SK-N-SH treated with all-trans-retinoic acid at 6 μM for 48 hours (cell line): ENCODE data around the gene IP6K2.

ENCODE experiments used
- ATAC-seq: fragments of 200-7000 bp; cut with Tn5 transposase; 3 replicates; pipeline ENCODE4 v1.9.1; 2020; ENCODE audit warnings: mild to moderate bottlenecking, moderate library complexity
- ARNTL ChIP-seq: fragments of 450-650 bp; formaldehyde crosslinking; IDR thresholded peaks from 2 replicates; pipeline ENCODE4 v1.5.0; 2020; ENCODE audit warnings: low read depth, mild to moderate bottlenecking, moderate library complexity, borderline replicate concordance
- CSDC2 ChIP-seq: fragments of 250-450 bp; sonication (Bioruptor Pico); IDR thresholded peaks from 2 replicates; pipeline ENCODE4 v1.5.0; 2020; ENCODE audit warnings: mild to moderate bottlenecking, moderate library complexity
- ESRRG ChIP-seq: fragments of 250-450 bp; sonication (Bioruptor Pico); IDR thresholded peaks from 2 replicates; pipeline ENCODE4 v1.6.1; 2021; ENCODE audit warnings: mild to moderate bottlenecking
- GLIS3 ChIP-seq: fragments of 250-450 bp; sonication (Bioruptor Pico); IDR thresholded peaks from 2 replicates; pipeline ENCODE4 v1.5.0; 2020; ENCODE audit warnings: mild to moderate bottlenecking, moderate library complexity
- ISL1 ChIP-seq: fragments of 250-450 bp; sonication (Bioruptor Pico); IDR thresholded peaks from 2 replicates; pipeline ENCODE4 v2.1.2; 2022; ENCODE audit warnings: mild to moderate bottlenecking, moderate library complexity
- OSR1 ChIP-seq: fragments of 250-450 bp; sonication (Bioruptor Pico); IDR thresholded peaks from 2 replicates; pipeline ENCODE4 v1.8.0; 2022; ENCODE audit warnings: moderate library complexity, mild to moderate bottlenecking, inconsistent platforms
- RARB ChIP-seq: fragments of 250-450 bp; sonication (Bioruptor Pico); IDR thresholded peaks from 2 replicates; pipeline ENCODE4 v1.8.0; 2021; ENCODE audit warnings: mild to moderate bottlenecking, moderate library complexity
- SNAI2 ChIP-seq: fragments of 250-450 bp; sonication (Bioruptor Pico); IDR thresholded peaks from 2 replicates; pipeline ENCODE4 v1.5.0; 2020; ENCODE audit warnings: mild to moderate bottlenecking, moderate library complexity
- TCF4 ChIP-seq: fragments of 250-450 bp; sonication (Bioruptor Pico); IDR thresholded peaks from 2 replicates; pipeline ENCODE4 v1.8.0; 2021; ENCODE audit warnings: mild to moderate bottlenecking, moderate library complexity, borderline replicate concordance
- ZC3H10 ChIP-seq: fragments of 250-450 bp; sonication (Bioruptor Pico); IDR thresholded peaks from 2 replicates; pipeline ENCODE4 v1.5.1; 2021; ENCODE audit warnings: mild to moderate bottlenecking, moderate library complexity
- ZFP3 ChIP-seq: fragments of 250-450 bp; sonication (Bioruptor Pico); IDR thresholded peaks from 2 replicates; pipeline ENCODE4 v1.5.0; 2020; ENCODE audit warnings: mild to moderate bottlenecking, moderate library complexity
- ZFP30 ChIP-seq: fragments of 450-650 bp; formaldehyde crosslinking; IDR thresholded peaks from 2 replicates; pipeline ENCODE4 v1.5.0; 2022; ENCODE audit warnings: mild to moderate bottlenecking, moderate library complexity
- ZNF565 ChIP-seq: fragments of 450-650 bp; formaldehyde crosslinking; conservative IDR thresholded peaks from 2 replicates; pipeline ENCODE4 v1.5.0; 2020; ENCODE audit warnings: low read depth, mild to moderate bottlenecking, moderate library complexity
- ZNF70 ChIP-seq: fragments of 450-650 bp; formaldehyde crosslinking; IDR thresholded peaks from 2 replicates; pipeline ENCODE4 v1.5.0; 2020; ENCODE audit warnings: mild to moderate bottlenecking, moderate library complexity
- ZNF8 ChIP-seq: fragments of 450-650 bp; formaldehyde crosslinking; IDR thresholded peaks from 2 replicates; pipeline ENCODE4 v1.5.0; 2020; ENCODE audit warnings: mild to moderate bottlenecking, moderate library complexity
- TF ChIP-seq, protein P1 (sequence below): fragments of 250-450 bp; sonication (Bioruptor Pico); IDR thresholded peaks from 2 replicates; pipeline ENCODE4 v1.5.0; 2020; ENCODE audit warnings: mild to moderate bottlenecking, moderate library complexity
- TF ChIP-seq, protein P2 (sequence below): fragments of 250-450 bp; sonication (Bioruptor Pico); IDR thresholded peaks from 2 replicates; pipeline ENCODE4 v1.5.1; 2021; ENCODE audit warnings: mild to moderate bottlenecking, moderate library complexity
- TF ChIP-seq, protein P3 (sequence below): fragments of 250-450 bp; sonication (Bioruptor Pico); IDR thresholded peaks from 2 replicates; pipeline ENCODE4 v1.8.0; 2021; ENCODE audit warnings: low read depth, mild to moderate bottlenecking, moderate library complexity, borderline replicate concordance
- TF ChIP-seq, protein P4 (sequence below): fragments of 250-450 bp; sonication (Bioruptor Pico); IDR thresholded peaks from 2 replicates; pipeline ENCODE4 v1.5.1; 2020; ENCODE audit warnings: low read depth, mild to moderate bottlenecking, moderate library complexity

IP6K2 gene

DNA sequence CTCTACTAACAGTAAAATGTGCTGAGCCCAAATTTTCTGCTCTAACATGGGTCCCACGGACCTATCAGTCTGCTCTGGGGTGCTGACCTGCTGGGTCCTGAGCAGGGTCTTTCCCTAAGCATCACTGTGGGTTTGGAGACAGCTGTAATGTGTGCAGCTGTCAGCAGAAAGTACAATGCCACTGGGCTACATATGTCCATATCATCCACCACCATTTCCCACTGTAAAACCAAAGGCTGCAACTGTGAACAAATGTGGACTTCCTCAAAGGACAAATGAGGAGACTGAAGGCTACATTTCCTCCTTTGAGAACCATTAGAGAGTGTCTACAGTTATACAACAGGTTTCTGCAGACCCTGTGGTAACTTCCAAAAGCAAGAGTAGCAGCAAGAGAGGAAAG lies 33.8 kb upstream of the IP6K2 start:
- no peak for TF ChIP-seq ZFP30 (CRISPR knock-in tag)
- ATAC-seq, result no peak

DNA sequence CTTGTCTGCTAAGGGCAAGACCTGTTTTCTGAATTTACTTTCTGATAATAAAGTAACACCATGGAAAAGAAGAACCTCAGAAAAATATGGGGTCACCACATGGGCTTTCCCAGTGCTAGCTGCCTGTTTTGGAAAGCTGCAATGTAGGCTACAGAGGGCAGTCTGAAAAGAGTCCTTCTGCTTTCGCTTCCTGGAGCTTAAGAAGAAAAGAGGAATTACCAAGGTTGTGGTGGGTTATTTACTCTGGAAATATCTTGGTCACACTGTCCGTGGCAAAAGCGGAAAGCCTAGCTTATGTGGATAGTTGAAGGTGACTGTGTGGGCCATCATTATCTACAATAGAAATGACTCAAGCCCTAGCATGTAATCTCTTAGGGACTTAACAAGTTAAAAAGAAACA lies 31.7 kb upstream of the IP6K2 start:
- TF ChIP-seq, protein P1, sequence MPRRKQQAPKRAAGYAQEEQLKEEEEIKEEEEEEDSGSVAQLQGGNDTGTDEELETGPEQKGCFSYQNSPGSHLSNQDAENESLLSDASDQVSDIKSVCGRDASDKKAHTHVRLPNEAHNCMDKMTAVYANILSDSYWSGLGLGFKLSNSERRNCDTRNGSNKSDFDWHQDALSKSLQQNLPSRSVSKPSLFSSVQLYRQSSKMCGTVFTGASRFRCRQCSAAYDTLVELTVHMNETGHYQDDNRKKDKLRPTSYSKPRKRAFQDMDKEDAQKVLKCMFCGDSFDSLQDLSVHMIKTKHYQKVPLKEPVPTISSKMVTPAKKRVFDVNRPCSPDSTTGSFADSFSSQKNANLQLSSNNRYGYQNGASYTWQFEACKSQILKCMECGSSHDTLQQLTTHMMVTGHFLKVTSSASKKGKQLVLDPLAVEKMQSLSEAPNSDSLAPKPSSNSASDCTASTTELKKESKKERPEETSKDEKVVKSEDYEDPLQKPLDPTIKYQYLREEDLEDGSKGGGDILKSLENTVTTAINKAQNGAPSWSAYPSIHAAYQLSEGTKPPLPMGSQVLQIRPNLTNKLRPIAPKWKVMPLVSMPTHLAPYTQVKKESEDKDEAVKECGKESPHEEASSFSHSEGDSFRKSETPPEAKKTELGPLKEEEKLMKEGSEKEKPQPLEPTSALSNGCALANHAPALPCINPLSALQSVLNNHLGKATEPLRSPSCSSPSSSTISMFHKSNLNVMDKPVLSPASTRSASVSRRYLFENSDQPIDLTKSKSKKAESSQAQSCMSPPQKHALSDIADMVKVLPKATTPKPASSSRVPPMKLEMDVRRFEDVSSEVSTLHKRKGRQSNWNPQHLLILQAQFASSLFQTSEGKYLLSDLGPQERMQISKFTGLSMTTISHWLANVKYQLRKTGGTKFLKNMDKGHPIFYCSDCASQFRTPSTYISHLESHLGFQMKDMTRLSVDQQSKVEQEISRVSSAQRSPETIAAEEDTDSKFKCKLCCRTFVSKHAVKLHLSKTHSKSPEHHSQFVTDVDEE (CRISPR knock-in tag), result no peak
- TF ChIP-seq, protein P2, sequence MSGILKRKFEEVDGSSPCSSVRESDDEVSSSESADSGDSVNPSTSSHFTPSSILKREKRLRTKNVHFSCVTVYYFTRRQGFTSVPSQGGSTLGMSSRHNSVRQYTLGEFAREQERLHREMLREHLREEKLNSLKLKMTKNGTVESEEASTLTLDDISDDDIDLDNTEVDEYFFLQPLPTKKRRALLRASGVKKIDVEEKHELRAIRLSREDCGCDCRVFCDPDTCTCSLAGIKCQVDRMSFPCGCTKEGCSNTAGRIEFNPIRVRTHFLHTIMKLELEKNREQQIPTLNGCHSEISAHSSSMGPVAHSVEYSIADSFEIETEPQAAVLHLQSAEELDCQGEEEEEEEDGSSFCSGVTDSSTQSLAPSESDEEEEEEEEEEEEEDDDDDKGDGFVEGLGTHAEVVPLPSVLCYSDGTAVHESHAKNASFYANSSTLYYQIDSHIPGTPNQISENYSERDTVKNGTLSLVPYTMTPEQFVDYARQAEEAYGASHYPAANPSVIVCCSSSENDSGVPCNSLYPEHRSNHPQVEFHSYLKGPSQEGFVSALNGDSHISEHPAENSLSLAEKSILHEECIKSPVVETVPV (CRISPR knock-in tag), result no peak
- no peak for TF ChIP-seq OSR1
- no peak for TF ChIP-seq ZNF70
- no peak for TF ChIP-seq RARB (CRISPR knock-in tag)
- no peak for TF ChIP-seq ZC3H10 (CRISPR knock-in tag)
- TF ChIP-seq ZFP3 (CRISPR knock-in tag), result no peak
- TF ChIP-seq, protein P3, sequence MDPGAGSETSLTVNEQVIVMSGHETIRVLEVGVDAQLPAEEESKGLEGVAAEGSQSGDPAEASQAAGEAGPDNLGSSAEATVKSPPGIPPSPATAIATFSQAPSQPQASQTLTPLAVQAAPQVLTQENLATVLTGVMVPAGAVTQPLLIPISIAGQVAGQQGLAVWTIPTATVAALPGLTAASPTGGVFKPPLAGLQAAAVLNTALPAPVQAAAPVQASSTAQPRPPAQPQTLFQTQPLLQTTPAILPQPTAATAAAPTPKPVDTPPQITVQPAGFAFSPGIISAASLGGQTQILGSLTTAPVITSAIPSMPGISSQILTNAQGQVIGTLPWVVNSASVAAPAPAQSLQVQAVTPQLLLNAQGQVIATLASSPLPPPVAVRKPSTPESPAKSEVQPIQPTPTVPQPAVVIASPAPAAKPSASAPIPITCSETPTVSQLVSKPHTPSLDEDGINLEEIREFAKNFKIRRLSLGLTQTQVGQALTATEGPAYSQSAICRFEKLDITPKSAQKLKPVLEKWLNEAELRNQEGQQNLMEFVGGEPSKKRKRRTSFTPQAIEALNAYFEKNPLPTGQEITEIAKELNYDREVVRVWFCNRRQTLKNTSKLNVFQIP, result no peak
- no peak for TF ChIP-seq GLIS3 (CRISPR knock-in tag)
- no peak for TF ChIP-seq ZNF8 (CRISPR knock-in tag)
- TF ChIP-seq, protein P4, sequence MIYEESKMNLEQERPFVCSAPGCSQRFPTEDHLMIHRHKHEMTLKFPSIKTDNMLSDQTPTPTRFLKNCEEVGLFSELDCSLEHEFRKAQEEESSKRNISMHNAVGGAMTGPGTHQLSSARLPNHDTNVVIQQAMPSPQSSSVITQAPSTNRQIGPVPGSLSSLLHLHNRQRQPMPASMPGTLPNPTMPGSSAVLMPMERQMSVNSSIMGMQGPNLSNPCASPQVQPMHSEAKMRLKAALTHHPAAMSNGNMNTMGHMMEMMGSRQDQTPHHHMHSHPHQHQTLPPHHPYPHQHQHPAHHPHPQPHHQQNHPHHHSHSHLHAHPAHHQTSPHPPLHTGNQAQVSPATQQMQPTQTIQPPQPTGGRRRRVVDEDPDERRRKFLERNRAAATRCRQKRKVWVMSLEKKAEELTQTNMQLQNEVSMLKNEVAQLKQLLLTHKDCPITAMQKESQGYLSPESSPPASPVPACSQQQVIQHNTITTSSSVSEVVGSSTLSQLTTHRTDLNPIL (CRISPR knock-in tag), result no peak
- TF ChIP-seq TCF4, result no peak
- no peak for TF ChIP-seq ESRRG (CRISPR knock-in tag)
- no peak for TF ChIP-seq ISL1
- no peak for TF ChIP-seq CSDC2 (CRISPR knock-in tag)
- TF ChIP-seq ARNTL (CRISPR knock-in tag), result no peak
- ATAC-seq, result no peak

DNA sequence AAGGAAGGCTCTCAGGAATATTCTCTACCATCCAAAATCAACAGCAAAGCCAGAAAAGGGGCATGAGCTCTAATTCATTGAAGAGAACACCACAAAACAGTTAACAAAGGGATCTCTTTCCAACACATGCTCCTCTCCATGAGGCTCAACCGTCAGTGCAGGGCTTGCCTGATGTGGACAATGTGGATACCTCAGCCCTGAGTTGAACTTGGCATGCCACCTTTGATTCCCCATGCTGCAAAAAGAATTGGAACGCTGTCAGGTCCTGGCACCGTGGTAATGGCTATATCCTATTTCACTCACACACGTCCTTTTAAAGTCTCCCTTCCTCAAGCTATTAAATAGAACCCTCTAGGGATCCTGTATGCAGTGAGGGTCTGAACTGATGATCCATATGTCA lies 30.7 kb upstream of the IP6K2 start:
- TF ChIP-seq SNAI2 (CRISPR knock-in tag), result no peak
- TF ChIP-seq, protein P3, result no peak
- TF ChIP-seq TCF4, result no peak
- no peak for TF ChIP-seq ZNF565 (CRISPR knock-in tag)
- TF ChIP-seq, protein P2 (CRISPR knock-in tag), result no peak
- TF ChIP-seq, protein P4 (CRISPR knock-in tag), result no peak
- no peak for TF ChIP-seq ZFP30 (CRISPR knock-in tag)
- no peak for TF ChIP-seq RARB (CRISPR knock-in tag)
- no peak for TF ChIP-seq ZNF70
- no peak for TF ChIP-seq ZC3H10 (CRISPR knock-in tag)
- no peak for ATAC-seq
